K562 (cell line): ENCODE data around the gene CAMSAP3. TPM values are rescaled to one million over a fixed set of nuclear protein-coding genes. Genes with fewer than 3 reads are reported as not detected.

Experiments
- C11orf30 ChIP-seq: fragments of 450-650 bp; IDR thresholded peaks from 2 replicates; pipeline ENCODE4 v1.6.1; 2016; ENCODE audit warnings: low read depth, mild to moderate bottlenecking
- CBFA2T3 ChIP-seq: fragments of 450-650 bp; IDR thresholded peaks from 2 replicates; pipeline ENCODE4 v1.6.1; 2017
- CC2D1A ChIP-seq: fragments of 450-650 bp; IDR thresholded peaks from 2 replicates; pipeline ENCODE4 v1.6.1; 2017; ENCODE audit warnings: mild to moderate bottlenecking
- CREBBP ChIP-seq: IDR thresholded peaks from one replicate; pipeline ENCODE4 v1.6.1; 2012; ENCODE audit warnings: low read depth, mild to moderate bottlenecking, control low read depth, inconsistent platforms, low read length
- ERF ChIP-seq: fragments of 450-650 bp; formaldehyde crosslinking; IDR thresholded peaks from 2 replicates; pipeline ENCODE4 v1.4.0; 2020; ENCODE audit warnings: mild to moderate bottlenecking, mixed read lengths
- HSF4 ChIP-seq: fragments of 250-450 bp; sonication (Bioruptor Pico); IDR thresholded peaks from 2 replicates; pipeline ENCODE4 v2.1.2; 2022; ENCODE audit warnings: mild to moderate bottlenecking, moderate library complexity, borderline replicate concordance
- LCOR ChIP-seq: sonication (generic); formaldehyde crosslinking; IDR thresholded peaks from 2 replicates; pipeline ENCODE4 v1.8.0; 2022; ENCODE audit warnings: mild to moderate bottlenecking, missing genetic modification reagents
- MED1 ChIP-seq: sonication (generic); formaldehyde crosslinking; IDR thresholded peaks from 2 replicates; pipeline ENCODE4 v1.8.1; 2023; ENCODE audit warnings: missing genetic modification reagents, borderline replicate concordance
- MLX ChIP-seq, 2 experiments: fragments of 450-650 bp in 1 of 2; sonication (generic) in 1 of 2; formaldehyde crosslinking; conservative IDR thresholded peaks; 2 replicates each; pipeline versions ENCODE4 v1.4.0 to v1.8.1; 2020 to 2022; ENCODE audit warnings: mild to moderate bottlenecking in 1 of 2, missing genetic modification reagents in 1 of 2
- PHF8 ChIP-seq: fragments of 200-600 bp; sonication (generic); IDR thresholded peaks from 2 replicates; pipeline ENCODE4 v1.6.1; 2012; ENCODE audit warnings: mixed run types, mild to moderate bottlenecking, inconsistent platforms, low read length, moderate library complexity, borderline replicate concordance
- RFX1 ChIP-seq: fragments of 450-650 bp; IDR thresholded peaks from 2 replicates; pipeline ENCODE4 v1.6.1; 2016; ENCODE audit warnings: mild to moderate bottlenecking, moderate library complexity
- SAFB2 ChIP-seq: fragments of 200-400 bp; formaldehyde crosslinking; IDR thresholded peaks from 2 replicates; pipeline ENCODE4 v1.6.1; 2018; ENCODE audit warnings: borderline replicate concordance, low read length, low read depth, moderate library complexity; ENCODE audit not compliant: severe bottlenecking
- THRAP3 ChIP-seq: fragments of 450-650 bp; IDR thresholded peaks from 2 replicates; pipeline ENCODE4 v1.6.1; 2016; ENCODE audit warnings: mild to moderate bottlenecking, inconsistent platforms, borderline replicate concordance
- ZC3H8 ChIP-seq: fragments of 450-650 bp; IDR thresholded peaks from 2 replicates; pipeline ENCODE4 v1.6.1; 2017
- ZKSCAN8 ChIP-seq: fragments of 200-800 bp; sonication (Bioruptor generic); IDR thresholded peaks from 2 replicates; pipeline ENCODE4 v1.6.1; 2016; ENCODE audit warnings: missing genetic modification characterization, missing compliant biosample characterization
- ZNF444 ChIP-seq: fragments of 250-450 bp; sonication (Bioruptor Pico); IDR thresholded peaks from 2 replicates; pipeline ENCODE4 v1.4.0; 2020; ENCODE audit warnings: mild to moderate bottlenecking, moderate library complexity
- ZNF644 ChIP-seq: fragments of 200-800 bp; sonication (Bioruptor generic); IDR thresholded peaks from 2 replicates; pipeline ENCODE4 v1.6.1; 2016; ENCODE audit warnings: low read depth, missing genetic modification characterization, missing compliant biosample characterization
- ZNF780A ChIP-seq: fragments of 250-450 bp; sonication (Bioruptor Pico); IDR thresholded peaks from 2 replicates; pipeline ENCODE4 v1.5.0; 2021; ENCODE audit warnings: mild to moderate bottlenecking
- polyA plus RNA-seq, 8 experiments: library from polyadenylated mRNA; depleted of rRNA in 4 of 8; stranded (reverse) in 5 of 8; unstranded in 3 of 8; fragments of >200 nt; fragmentation: Nextera tagmentation in 2 of 8; fragmentation: Illumina TruSeq in 1 of 8; extraction: Ambion mirVana in 2 of 8; extraction: Trizol in 1 of 8; gene quantifications; 2 replicates each; pipeline versions ENCODE4 v1.2.1 to v1.2.3, GENCODE V29; 2011 to 2014; ENCODE audit warnings: inconsistent platforms in 1 of 8, missing spikeins in 1 of 8
- total RNA-seq, 7 experiments: library from RNA; depleted of rRNA in 6 of 7; stranded (reverse); fragments of >200 nt in 6 of 7; fragmentation: Illumina TruSeq in 2 of 7; extraction: Trizol in 2 of 7; gene quantifications; 2 replicates each; pipeline versions ENCODE4 v1.2.1 to v1.2.3, GENCODE V29; 2011 to 2021; ENCODE audit warnings: low replicate concordance in 1 of 7
- TF ChIP-seq, protein P1 (sequence below): fragments of 250-450 bp; sonication (Bioruptor Pico); IDR thresholded peaks from 2 replicates; pipeline ENCODE4 v1.8.0; 2021; ENCODE audit warnings: borderline replicate concordance, mild to moderate bottlenecking, moderate library complexity; ENCODE audit not compliant: poor library complexity, severe bottlenecking
- TF ChIP-seq, protein P2 (sequence below): sonication (generic); formaldehyde crosslinking; IDR thresholded peaks from 2 replicates; pipeline ENCODE4 v1.8.0; 2022; ENCODE audit warnings: mild to moderate bottlenecking, missing genetic modification reagents, borderline replicate concordance
- TF ChIP-seq, protein P3 (sequence below), 2 experiments: fragments of 200-800 bp in 1 of 2; sonication (Bioruptor generic) in 1 of 2; sonication (generic) in 1 of 2; formaldehyde crosslinking in 1 of 2; IDR thresholded peaks in 1 of 2; conservative IDR thresholded peaks in 1 of 2; 2 replicates each; pipeline versions ENCODE4 v1.5.0 to v1.6.1; 2016 to 2020; ENCODE audit warnings: missing compliant biosample characterization in 1 of 2, missing genetic modification characterization in 1 of 2, missing genetic modification reagents in 1 of 2

CAMSAP3 gene
- total and polyA plus RNA-seq, 9 of the 15 experiments (the other 6 are each of a cell fraction or from before 2014, with no cell fraction given) = 0.01 to 0.89 (median 0.22) TPM; not detected in 1

DNA sequence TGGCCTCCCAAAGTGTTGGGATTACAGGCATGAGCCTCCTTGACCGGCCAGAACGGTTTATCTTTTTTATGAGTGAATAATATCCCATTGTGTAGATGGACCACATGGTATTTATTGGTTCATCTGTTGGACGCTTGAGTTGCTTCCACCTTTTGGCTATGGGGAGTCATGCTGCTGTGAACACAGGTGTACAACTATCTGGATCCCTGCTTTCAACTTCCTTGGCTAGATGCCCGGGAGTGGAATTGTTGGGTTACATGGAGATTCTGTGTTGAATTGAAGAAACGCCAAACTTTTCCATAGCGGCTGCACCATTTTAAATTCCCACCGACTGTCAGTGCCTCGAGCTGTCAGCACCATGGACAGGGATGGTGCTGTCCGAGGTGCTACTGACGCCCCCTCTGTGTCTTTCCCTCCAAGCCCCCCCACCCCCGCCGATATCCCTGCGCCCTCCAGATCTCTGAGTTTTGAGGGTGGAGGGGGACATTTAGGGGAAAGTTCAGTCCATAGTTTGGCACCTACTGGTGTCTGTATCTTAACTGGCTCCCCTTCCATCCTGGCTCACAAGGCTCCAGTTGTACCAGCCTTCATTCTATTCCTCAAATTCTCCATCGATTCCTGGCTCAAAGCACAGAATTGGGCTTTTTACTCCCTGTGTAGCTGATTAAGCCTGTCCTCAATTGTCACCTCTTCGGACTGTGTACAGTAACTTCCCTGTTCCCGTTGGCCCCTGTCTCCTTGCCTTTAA is 32.8 kb upstream of the CAMSAP3 start (continued):
- no peak for TF ChIP-seq SAFB2
- TF ChIP-seq MED1 (CRISPR knock-in tag) = peak; percentile 97; the same call in 1 of the 2 replicates
- TF ChIP-seq ERF (CRISPR knock-in tag) = no peak
- TF ChIP-seq MLX (CRISPR knock-in tag; conservative IDR thresholded peaks at IDR 0.05) = peak in 1 of 2 experiments; percentile 98; a peak in 2 of 4 replicates
- TF ChIP-seq THRAP3 = no peak
- no peak for TF ChIP-seq HSF4
- no peak for TF ChIP-seq PHF8
- no peak for TF ChIP-seq CBFA2T3
- TF ChIP-seq, protein P1, sequence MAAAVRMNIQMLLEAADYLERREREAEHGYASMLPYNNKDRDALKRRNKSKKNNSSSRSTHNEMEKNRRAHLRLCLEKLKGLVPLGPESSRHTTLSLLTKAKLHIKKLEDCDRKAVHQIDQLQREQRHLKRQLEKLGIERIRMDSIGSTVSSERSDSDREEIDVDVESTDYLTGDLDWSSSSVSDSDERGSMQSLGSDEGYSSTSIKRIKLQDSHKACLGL (CRISPR knock-in tag) = no peak
- peak; percentile 96 for TF ChIP-seq LCOR (CRISPR knock-in tag)
- TF ChIP-seq RFX1 = no peak
- no peak for TF ChIP-seq CC2D1A
- TF ChIP-seq ZKSCAN8 = peak; percentile 46; the same call in 1 of the 2 replicates
- peak; percentile 98 for TF ChIP-seq ZNF644
- TF ChIP-seq, protein P2, sequence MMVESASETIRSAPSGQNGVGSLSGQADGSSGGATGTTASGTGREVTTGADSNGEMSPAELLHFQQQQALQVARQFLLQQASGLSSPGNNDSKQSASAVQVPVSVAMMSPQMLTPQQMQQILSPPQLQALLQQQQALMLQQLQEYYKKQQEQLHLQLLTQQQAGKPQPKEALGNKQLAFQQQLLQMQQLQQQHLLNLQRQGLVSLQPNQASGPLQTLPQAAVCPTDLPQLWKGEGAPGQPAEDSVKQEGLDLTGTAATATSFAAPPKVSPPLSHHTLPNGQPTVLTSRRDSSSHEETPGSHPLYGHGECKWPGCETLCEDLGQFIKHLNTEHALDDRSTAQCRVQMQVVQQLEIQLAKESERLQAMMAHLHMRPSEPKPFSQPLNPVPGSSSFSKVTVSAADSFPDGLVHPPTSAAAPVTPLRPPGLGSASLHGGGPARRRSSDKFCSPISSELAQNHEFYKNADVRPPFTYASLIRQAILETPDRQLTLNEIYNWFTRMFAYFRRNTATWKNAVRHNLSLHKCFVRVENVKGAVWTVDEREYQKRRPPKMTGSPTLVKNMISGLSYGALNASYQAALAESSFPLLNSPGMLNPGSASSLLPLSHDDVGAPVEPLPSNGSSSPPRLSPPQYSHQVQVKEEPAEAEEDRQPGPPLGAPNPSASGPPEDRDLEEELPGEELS (CRISPR knock-in tag) = peak; percentile 98
- TF ChIP-seq, protein P3, sequence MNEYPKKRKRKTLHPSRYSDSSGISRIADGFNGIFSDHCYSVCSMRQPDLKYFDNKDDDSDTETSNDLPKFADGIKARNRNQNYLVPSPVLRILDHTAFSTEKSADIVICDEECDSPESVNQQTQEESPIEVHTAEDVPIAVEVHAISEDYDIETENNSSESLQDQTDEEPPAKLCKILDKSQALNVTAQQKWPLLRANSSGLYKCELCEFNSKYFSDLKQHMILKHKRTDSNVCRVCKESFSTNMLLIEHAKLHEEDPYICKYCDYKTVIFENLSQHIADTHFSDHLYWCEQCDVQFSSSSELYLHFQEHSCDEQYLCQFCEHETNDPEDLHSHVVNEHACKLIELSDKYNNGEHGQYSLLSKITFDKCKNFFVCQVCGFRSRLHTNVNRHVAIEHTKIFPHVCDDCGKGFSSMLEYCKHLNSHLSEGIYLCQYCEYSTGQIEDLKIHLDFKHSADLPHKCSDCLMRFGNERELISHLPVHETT (CRISPR knock-in tag; conservative IDR thresholded peaks at IDR 0.05 in 1 of 2, IDR thresholded peaks at IDR 0.05 in 1 of 2) = peak; percentile 94 to 99
- TF ChIP-seq ZNF780A (CRISPR knock-in tag) = no peak
- no peak for TF ChIP-seq ZC3H8
- no peak for TF ChIP-seq CREBBP
- no peak for TF ChIP-seq C11orf30
- no peak for TF ChIP-seq ZNF444 (CRISPR knock-in tag)
